ENCODE measurements around the gene SBF2.
"Not testable (repeated sequence)": the region's sequence is repeated elsewhere in the genome, so short reads cannot be mapped to it uniquely, and the experiment has no call there.

- TF ChIP-seq CTCF, POLR2A (IDR thresholded peaks at IDR 0.05): not testable (repeated sequence)
These were observed 354.9 kb downstream of the SBF2 start for GRCh38 chr11:9939150-9939549.
